DND-41 (cell line): Measurements from ENCODE around the gene FLVCR2.

Experiments used
- ATAC-seq: fragments of 200-7000 bp; cut with Tn5 transposase; 3 replicates; pipeline ENCODE4 v1.9.1; 2021; ENCODE audit warnings: low read depth; ENCODE audit not compliant: insufficient read depth
- DNase-seq: peaks from one replicate; pipeline ENCODE4 v3.0.0-alpha.2; 2020
- H2AFZ ChIP-seq: 2 replicates; pipeline ENCODE4 v1.6.0; 2012; ENCODE audit warnings: low read depth, low read length
- H3K27ac ChIP-seq: 2 replicates; pipeline ENCODE4 v1.5.1; 2012; ENCODE audit warnings: low read length, inconsistent platforms
- H3K27me3 ChIP-seq: fragments of 200-600 bp; sonication (generic); 2 replicates; pipeline ENCODE4 v1.6.0; 2012; ENCODE audit warnings: low read length, mild to moderate bottlenecking, inconsistent platforms; ENCODE audit not compliant: insufficient read depth, poor library complexity
- H3K36me3 ChIP-seq: 2 replicates; pipeline ENCODE4 v1.5.1; 2012; ENCODE audit warnings: low read length, inconsistent platforms; ENCODE audit not compliant: insufficient read depth
- H3K4me1 ChIP-seq: 2 replicates; pipeline ENCODE4 v1.5.1; 2012; ENCODE audit warnings: mild to moderate bottlenecking, low read length; ENCODE audit not compliant: insufficient read depth
- H3K4me2 ChIP-seq: 2 replicates; pipeline ENCODE4 v1.6.0; 2012; ENCODE audit warnings: mild to moderate bottlenecking, moderate library complexity, low read length, inconsistent platforms; ENCODE audit not compliant: insufficient read depth
- H3K4me3 ChIP-seq, 2 experiments: fragments of 200-600 bp in 1 of 2; shearing (Covaris generic) in 1 of 2; 2 replicates each; pipeline ENCODE4 v1.5.1; 2012 to 2016; ENCODE audit warnings: inconsistent platforms in 2 of 2, low read length in 2 of 2, mild to moderate bottlenecking in 2 of 2, low read depth in 1 of 2, moderate library complexity in 1 of 2
- H3K79me2 ChIP-seq: 2 replicates; pipeline ENCODE4 v1.6.0; 2012; ENCODE audit warnings: low read length, inconsistent platforms; ENCODE audit not compliant: insufficient read depth
- H3K9ac ChIP-seq: 2 replicates; pipeline ENCODE4 v1.6.0; 2012; ENCODE audit warnings: low read depth, mild to moderate bottlenecking, inconsistent platforms, low read length, moderate library complexity
- H3K9me3 ChIP-seq: 2 replicates; pipeline ENCODE4 v1.5.1; 2012; ENCODE audit warnings: low read length, moderate library complexity, mild to moderate bottlenecking, inconsistent platforms; ENCODE audit not compliant: insufficient read depth, severe bottlenecking
- H4K20me1 ChIP-seq: 2 replicates; pipeline ENCODE4 v1.6.0; 2012; ENCODE audit warnings: low read length; ENCODE audit not compliant: insufficient read depth
- CTCF ChIP-seq: IDR thresholded peaks from 2 replicates; pipeline ENCODE4 v1.5.1; 2012; ENCODE audit warnings: borderline replicate concordance, low read length, moderate library complexity, mild to moderate bottlenecking; ENCODE audit not compliant: poor library complexity, severe bottlenecking; ENCODE audit errors: extremely low read depth
- EZH2 ChIP-seq: IDR thresholded peaks from 3 replicates; pipeline ENCODE4 v1.6.1; 2012; ENCODE audit warnings: borderline replicate concordance, low read depth, mild to moderate bottlenecking, moderate library complexity, low read length, inconsistent platforms; ENCODE audit not compliant: severe bottlenecking

Gene FLVCR2

GRCh38 chr14:75653563-75653962 lies 75.1 kb downstream of the FLVCR2 start:
- no peaks in the 10 kb centered on the region for H4K20me1 ChIP-seq
- no peak overlapping the region for H3K4me2 ChIP-seq
- H3K79me2 ChIP-seq, result peaks cover 3% of the 10 kb centered on the region; the same call in 1 of the 2 replicates
- H3K9ac ChIP-seq, result no peak overlapping the region
- H3K9me3 ChIP-seq, result no peaks in the 10 kb centered on the region
- no peaks in the 10 kb centered on the region for H3K27me3 ChIP-seq
- no peak overlapping the region for H3K4me3 ChIP-seq
- H3K36me3 ChIP-seq, result peaks cover 79% of the 10 kb centered on the region
- no peak for ATAC-seq
- no peak for DNase-seq
- TF ChIP-seq EZH2 (no peak), CTCF (no peak)
- H2AFZ ChIP-seq, result no peak overlapping the region
- peaks cover 3% of the 10 kb centered on the region; the same call in 1 of the 2 replicates for H3K4me1 ChIP-seq
- no peak overlapping the region for H3K27ac ChIP-seq

- H2AFZ ChIP-seq, result no peak overlapping the region
- no peaks in the 10 kb centered on the region for H3K9me3 ChIP-seq
- peaks cover 75% of the 10 kb centered on the region for H3K36me3 ChIP-seq
- H3K27me3 ChIP-seq, result no peaks in the 10 kb centered on the region
- H3K4me1 ChIP-seq, result peaks cover 8% of the 10 kb centered on the region; the same call in 1 of the 2 replicates
- no peaks in the 10 kb centered on the region for H4K20me1 ChIP-seq
- DNase-seq, result peak; percentile 73
- no peak overlapping the region for H3K27ac ChIP-seq
- H3K79me2 ChIP-seq, result peaks cover 8% of the 10 kb centered on the region; the same call in 1 of the 2 replicates
- TF ChIP-seq CTCF, result peak; percentile 98
- TF ChIP-seq EZH2, result no peak
- H3K9ac ChIP-seq, result no peak overlapping the region
- peak; percentile 97 for ATAC-seq
- no peak overlapping the region for H3K4me2 ChIP-seq
- H3K4me3 ChIP-seq, result no peak overlapping the region
These were observed 75.8 kb downstream of the FLVCR2 start for GRCh38 chr14:75654127-75654732.

GRCh38 chr14:75655235-75655634 lies 76.8 kb downstream of the FLVCR2 start:
- no peak overlapping the region for H3K4me2 ChIP-seq
- peaks cover 65% of the 10 kb centered on the region for H3K36me3 ChIP-seq
- TF ChIP-seq EZH2 (no peak), CTCF (no peak)
- H3K79me2 ChIP-seq, result peaks cover 13% of the 10 kb centered on the region
- peaks cover 18% of the 10 kb centered on the region for H3K4me1 ChIP-seq
- no peak overlapping the region for H2AFZ ChIP-seq
- no peak for DNase-seq
- H4K20me1 ChIP-seq, result no peaks in the 10 kb centered on the region
- H3K9me3 ChIP-seq, result no peaks in the 10 kb centered on the region
- ATAC-seq, result no peak
- H3K27me3 ChIP-seq, result no peaks in the 10 kb centered on the region
- no peak overlapping the region for H3K9ac ChIP-seq
- H3K27ac ChIP-seq, result no peak overlapping the region
- H3K4me3 ChIP-seq, result no peak overlapping the region
